Chondrocyte (in vitro differentiated cells): ENCODE results near the gene MOB3C. TPM values are rescaled to one million over a fixed set of nuclear protein-coding genes. Genes with fewer than 3 reads are reported as not detected.

Source experiments
- DNase-seq: peaks from one replicate; pipeline ENCODE4 v3.0.0; 2021; ENCODE audit warnings: mixed read lengths, low spot score
- H3K27ac Mint-ChIP-seq: one replicate; pipeline ENCODE4 v1.8.0; 2021; ENCODE audit warnings: mild to moderate bottlenecking, moderate library complexity, mixed read lengths; ENCODE audit not compliant: unreplicated experiment
- H3K27me3 Mint-ChIP-seq: 2 replicates; pipeline ENCODE4 v1.8.0; 2021; ENCODE audit warnings: low read depth, mixed read lengths
- H3K36me3 Mint-ChIP-seq: 2 replicates; pipeline ENCODE4 v1.8.0; 2021; ENCODE audit warnings: low read depth, mixed read lengths
- H3K4me1 Mint-ChIP-seq: 2 replicates; pipeline ENCODE4 v1.8.0; 2021; ENCODE audit warnings: low read depth, mild to moderate bottlenecking, mixed read lengths
- H3K4me3 Mint-ChIP-seq: one replicate; pipeline ENCODE4 v1.8.0; 2021; ENCODE audit warnings: mild to moderate bottlenecking, moderate library complexity, mixed read lengths; ENCODE audit not compliant: unreplicated experiment
- H3K9me3 Mint-ChIP-seq: 2 replicates; pipeline ENCODE4 v1.8.0; 2021; ENCODE audit warnings: low read depth, mixed read lengths
- total RNA-seq: library from RNA; stranded (reverse); gene quantifications from 3 replicates; pipeline ENCODE4 v1.2.1, GENCODE V29; 2021
- TF ChIP-seq, protein P1 (sequence below): fragments of 200-600 bp; sonication (generic); IDR thresholded peaks from 2 replicates; pipeline ENCODE4 v1.5.0; 2021; ENCODE audit warnings: antibody characterized with exemption, mild to moderate bottlenecking, moderate library complexity

MOB3C gene
- total RNA-seq, 1 donor from 2014 or later: 6.2 TPM

DNA sequence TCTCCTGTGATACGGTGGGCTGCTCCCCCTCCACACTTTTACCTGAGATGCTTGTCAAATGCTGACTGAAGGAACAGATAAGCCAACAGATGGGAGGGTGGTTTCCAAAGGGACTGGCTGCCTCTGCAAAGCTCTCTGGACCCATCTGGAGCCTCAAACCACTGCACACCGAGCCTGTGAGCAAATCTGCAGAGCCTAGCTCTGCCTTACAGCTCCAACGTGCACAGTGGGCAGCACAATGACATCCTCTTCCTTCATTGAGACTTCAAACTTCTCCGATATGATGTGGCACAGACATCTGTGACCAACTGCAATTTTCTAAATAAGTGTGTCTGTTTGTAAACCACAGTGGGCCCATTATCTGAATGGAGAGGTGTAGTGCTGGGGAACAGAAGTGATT is 38.9 kb downstream of the MOB3C start:
- Mint-ChIP-seq H3K27ac (no peak overlapping the region), H3K27me3 (no peaks in the 10 kb centered on the region), H3K9me3 (no peaks in the 10 kb centered on the region), H3K36me3 (peaks cover 21% of the 10 kb centered on the region), H3K4me3 (no peak overlapping the region), H3K4me1 (no peaks in the 10 kb centered on the region)
- TF ChIP-seq, protein P1, sequence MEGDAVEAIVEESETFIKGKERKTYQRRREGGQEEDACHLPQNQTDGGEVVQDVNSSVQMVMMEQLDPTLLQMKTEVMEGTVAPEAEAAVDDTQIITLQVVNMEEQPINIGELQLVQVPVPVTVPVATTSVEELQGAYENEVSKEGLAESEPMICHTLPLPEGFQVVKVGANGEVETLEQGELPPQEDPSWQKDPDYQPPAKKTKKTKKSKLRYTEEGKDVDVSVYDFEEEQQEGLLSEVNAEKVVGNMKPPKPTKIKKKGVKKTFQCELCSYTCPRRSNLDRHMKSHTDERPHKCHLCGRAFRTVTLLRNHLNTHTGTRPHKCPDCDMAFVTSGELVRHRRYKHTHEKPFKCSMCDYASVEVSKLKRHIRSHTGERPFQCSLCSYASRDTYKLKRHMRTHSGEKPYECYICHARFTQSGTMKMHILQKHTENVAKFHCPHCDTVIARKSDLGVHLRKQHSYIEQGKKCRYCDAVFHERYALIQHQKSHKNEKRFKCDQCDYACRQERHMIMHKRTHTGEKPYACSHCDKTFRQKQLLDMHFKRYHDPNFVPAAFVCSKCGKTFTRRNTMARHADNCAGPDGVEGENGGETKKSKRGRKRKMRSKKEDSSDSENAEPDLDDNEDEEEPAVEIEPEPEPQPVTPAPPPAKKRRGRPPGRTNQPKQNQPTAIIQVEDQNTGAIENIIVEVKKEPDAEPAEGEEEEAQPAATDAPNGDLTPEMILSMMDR: no peak
- DNase-seq: no peak

DNA sequence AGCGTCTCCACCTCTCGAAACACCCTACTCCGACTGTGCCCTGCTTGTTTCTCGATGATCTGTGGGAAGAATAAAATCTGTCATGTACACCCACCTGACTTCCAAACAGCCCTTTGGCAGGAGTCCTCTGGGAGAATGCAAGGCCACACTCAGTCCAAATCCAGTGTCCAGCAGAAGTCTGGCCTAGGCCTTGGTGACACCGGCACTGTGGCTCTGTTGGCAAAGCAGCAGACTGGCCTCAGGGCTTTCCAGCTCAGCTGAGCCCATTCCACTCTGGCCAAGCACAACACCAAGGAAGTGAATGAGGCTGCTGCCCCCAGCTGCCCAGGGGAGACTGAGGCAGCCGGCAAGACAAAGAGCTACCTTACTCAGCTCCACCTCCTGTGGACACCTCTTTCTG is 40.0 kb downstream of the MOB3C start:
- no peaks in the 10 kb centered on the region for H3K4me1 Mint-ChIP-seq
- DNase-seq: no peak
- no peaks in the 10 kb centered on the region for H3K27me3 Mint-ChIP-seq
- TF ChIP-seq, protein P1: no peak
- peaks cover 15% of the 10 kb centered on the region for H3K36me3 Mint-ChIP-seq
- no peak overlapping the region for H3K4me3 Mint-ChIP-seq
- no peak overlapping the region for H3K27ac Mint-ChIP-seq
- no peaks in the 10 kb centered on the region for H3K9me3 Mint-ChIP-seq

DNA sequence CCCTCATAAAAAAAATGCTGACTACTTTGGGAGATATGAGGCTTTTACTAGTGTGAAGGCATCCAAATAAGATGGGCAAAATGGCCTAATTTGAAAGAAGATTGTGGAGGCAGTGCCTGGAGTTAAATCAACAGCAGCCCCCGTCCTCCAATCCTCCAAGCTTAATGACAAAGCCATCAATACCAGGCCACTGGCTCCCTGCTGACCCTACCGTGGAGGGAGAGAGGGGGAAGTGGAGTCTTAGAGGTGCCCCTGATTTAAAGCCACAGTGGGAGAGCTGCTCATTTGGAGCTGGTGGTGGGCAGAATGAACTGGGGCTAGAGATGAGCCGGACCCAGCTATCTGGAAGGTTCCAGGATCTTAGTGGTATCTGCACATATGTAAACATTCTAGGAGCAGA is 40.8 kb downstream of the MOB3C start:
- H3K36me3 Mint-ChIP-seq: peaks cover 13% of the 10 kb centered on the region
- TF ChIP-seq, protein P1: no peak
- H3K9me3 Mint-ChIP-seq: no peaks in the 10 kb centered on the region
- no peaks in the 10 kb centered on the region for H3K27me3 Mint-ChIP-seq
- DNase-seq: no peak
- H3K4me3 Mint-ChIP-seq: no peak overlapping the region
- no peak overlapping the region for H3K27ac Mint-ChIP-seq
- H3K4me1 Mint-ChIP-seq: no peaks in the 10 kb centered on the region

DNA sequence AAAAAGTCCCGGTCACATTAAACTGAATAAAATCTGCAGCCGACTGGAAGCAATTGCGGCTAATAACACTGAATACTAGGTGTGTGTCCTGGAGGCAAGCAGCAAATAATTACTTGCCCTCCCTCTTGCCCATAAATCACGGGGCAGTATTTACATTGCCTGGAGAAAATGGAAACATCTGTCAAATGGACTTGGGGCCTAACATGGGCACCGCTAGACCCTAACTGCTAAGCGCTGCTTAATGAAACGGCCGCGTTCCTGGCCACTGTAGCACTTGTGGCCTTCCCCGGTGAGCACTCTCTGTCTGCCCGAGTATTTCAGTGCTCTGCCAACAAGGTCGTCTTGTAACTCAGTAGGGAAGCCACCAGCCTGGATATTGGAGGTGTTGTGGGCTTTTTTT is 41.3 kb downstream of the MOB3C start:
- Mint-ChIP-seq H3K4me1 (no peaks in the 10 kb centered on the region), H3K27ac (no peak overlapping the region), H3K4me3 (no peak overlapping the region), H3K27me3 (no peaks in the 10 kb centered on the region), H3K9me3 (no peaks in the 10 kb centered on the region), H3K36me3 (peaks cover 10% of the 10 kb centered on the region)
- no peak for DNase-seq
- TF ChIP-seq, protein P1: no peak

DNA sequence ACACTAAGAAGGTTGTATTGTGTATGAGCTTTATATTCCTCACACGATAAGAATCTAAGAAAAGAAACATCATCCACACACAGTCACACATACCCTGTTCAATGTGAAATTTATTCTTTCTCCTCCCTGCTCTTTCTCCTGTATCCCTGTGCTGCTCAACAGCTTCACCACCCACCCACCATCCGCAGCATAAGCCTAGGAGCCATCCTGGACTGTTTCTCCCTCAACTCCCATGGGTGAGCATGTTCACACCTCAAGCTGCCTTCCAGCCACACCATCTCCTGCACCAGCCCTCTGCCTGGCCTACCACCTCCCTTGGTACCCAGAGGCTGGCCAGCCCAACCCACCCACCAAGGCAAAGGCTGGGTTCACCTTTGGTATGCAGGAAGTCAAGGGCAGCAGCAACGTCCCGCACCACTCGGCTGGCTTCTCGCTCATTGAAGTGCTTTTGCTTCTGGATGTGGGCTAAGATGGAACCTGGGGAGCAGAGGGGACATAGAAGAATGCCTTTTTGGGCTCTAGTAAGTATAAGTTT is 44.9 kb downstream of the MOB3C start:
- Mint-ChIP-seq H3K27me3 (no peaks in the 10 kb centered on the region), H3K4me1 (no peaks in the 10 kb centered on the region), H3K36me3 (peaks cover 12% of the 10 kb centered on the region), H3K27ac (no peak overlapping the region), H3K4me3 (no peak overlapping the region), H3K9me3 (no peaks in the 10 kb centered on the region)
- TF ChIP-seq, protein P1: no peak
- no peak for DNase-seq
